ENCODE measurements around the gene CACNB2.

- TF ChIP-seq, protein P1, sequence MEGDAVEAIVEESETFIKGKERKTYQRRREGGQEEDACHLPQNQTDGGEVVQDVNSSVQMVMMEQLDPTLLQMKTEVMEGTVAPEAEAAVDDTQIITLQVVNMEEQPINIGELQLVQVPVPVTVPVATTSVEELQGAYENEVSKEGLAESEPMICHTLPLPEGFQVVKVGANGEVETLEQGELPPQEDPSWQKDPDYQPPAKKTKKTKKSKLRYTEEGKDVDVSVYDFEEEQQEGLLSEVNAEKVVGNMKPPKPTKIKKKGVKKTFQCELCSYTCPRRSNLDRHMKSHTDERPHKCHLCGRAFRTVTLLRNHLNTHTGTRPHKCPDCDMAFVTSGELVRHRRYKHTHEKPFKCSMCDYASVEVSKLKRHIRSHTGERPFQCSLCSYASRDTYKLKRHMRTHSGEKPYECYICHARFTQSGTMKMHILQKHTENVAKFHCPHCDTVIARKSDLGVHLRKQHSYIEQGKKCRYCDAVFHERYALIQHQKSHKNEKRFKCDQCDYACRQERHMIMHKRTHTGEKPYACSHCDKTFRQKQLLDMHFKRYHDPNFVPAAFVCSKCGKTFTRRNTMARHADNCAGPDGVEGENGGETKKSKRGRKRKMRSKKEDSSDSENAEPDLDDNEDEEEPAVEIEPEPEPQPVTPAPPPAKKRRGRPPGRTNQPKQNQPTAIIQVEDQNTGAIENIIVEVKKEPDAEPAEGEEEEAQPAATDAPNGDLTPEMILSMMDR (IDR thresholded peaks at IDR 0.05), result no peak
- TF ChIP-seq POLR2A (IDR thresholded peaks at IDR 0.05; ENCODE audit: low read depth), result no peak
- TF ChIP-seq POLR2AphosphoS5 (IDR thresholded peaks at IDR 0.05), result no peak
These were observed 179.4 kb downstream of the CACNB2 start for GRCh38 chr10:18319628-18320027.

All from esophagus muscularis mucosa (tissue), 3 donors.